22Rv1 (cell line): ENCODE measurements around the gene H6PD.
A peak's percentile ranks its signal among the peaks of the same experiment; 100 is the strongest.

Experiments used
- H3K27ac ChIP-seq: fragments of 450-650 bp; 2 replicates; pipeline ENCODE4 v1.5.1; 2017
- CTCF ChIP-seq: fragments of 450-650 bp; IDR thresholded peaks from 2 replicates; pipeline ENCODE4 v1.5.1; 2017; ENCODE audit warnings: mild to moderate bottlenecking
- ZFX ChIP-seq: fragments of 450-650 bp; IDR thresholded peaks from 2 replicates; pipeline ENCODE4 v1.6.1; 2017; ENCODE audit warnings: antibody characterized with exemption, borderline replicate concordance

Gene H6PD

GRCh38 chr1:9246841-9247785, 12.5 kb downstream of the H6PD start:
- no peak overlapping the region for H3K27ac ChIP-seq
- TF ChIP-seq CTCF = no peak
- no peak for TF ChIP-seq ZFX

- no peak overlapping the region for H3K27ac ChIP-seq
- TF ChIP-seq ZFX (no peak), CTCF (no peak)
Measured at GRCh38 chr1:9247894-9248293, 13.3 kb downstream of the H6PD start.

GRCh38 chr1:9248341-9249262, 14.0 kb downstream of the H6PD start:
- TF ChIP-seq CTCF = no peak
- TF ChIP-seq ZFX = no peak
- H3K27ac ChIP-seq = no peak overlapping the region

GRCh38 chr1:9249263-9249533, 14.6 kb downstream of the H6PD start:
- TF ChIP-seq CTCF = no peak
- TF ChIP-seq ZFX = no peak
- no peak overlapping the region for H3K27ac ChIP-seq

DNA sequence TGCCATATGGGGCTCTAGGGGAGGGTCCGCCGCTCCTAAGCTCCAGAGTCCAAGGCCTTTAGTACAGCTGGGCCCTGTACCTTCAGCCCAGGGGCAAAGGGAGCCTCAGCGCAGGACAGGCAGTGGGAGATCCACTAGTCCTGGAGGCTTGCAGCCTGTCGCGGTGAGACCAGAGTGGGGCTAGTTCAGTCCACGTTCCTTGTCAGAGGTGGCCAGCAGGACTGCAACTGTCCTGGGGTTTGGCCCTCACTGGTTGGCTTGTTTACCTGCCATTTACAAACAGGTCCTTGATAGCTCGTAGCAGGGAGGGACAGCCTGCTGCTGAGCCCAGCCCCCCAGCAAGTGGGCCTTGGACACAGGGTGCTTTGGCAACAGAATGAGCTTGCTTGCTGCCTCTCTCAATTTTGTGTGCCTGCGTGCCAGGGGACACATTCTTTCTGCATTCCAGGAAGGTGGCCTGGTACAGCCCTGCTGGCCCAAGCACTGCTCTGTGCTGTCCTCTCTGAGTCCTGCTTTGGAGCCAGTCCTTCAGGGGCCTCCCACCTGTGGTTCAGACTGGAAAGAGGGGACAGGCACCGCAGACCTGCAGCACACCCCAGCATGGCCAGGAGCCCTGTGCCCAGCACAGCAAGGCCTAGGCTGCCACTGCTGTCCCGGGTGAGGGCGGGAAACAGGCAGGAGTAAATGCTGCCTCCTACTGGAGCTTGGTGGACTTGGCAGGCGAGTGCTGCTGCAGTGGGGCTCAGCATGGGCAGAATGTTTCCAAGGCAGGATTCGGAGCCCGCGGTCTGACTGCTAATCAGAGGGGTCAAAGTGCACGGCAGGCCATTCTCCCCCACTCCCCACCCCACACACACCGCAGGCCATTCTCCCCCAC, 15.2 kb downstream of the H6PD start:
- TF ChIP-seq CTCF (peak; percentile 60), ZFX (no peak)
- no peak overlapping the region for H3K27ac ChIP-seq

- no peak overlapping the region for H3K27ac ChIP-seq
- TF ChIP-seq CTCF = no peak
Measured at GRCh38 chr1:9250411-9251381, 16.1 kb downstream of the H6PD start.
